GM19372 (cell line): ENCODE measurements around the gene RAD51B.

ENCODE experiments used
- ATAC-seq: cut with Tn5 transposase; IDR thresholded peaks from one replicate; pipeline ENCODE4 v1.9.1; 2021; ENCODE audit warnings: mild to moderate bottlenecking, low read depth, moderate library complexity; ENCODE audit not compliant: unreplicated experiment

The RAD51B gene

GRCh38 chr14:68135566-68135965 is 316.0 kb downstream of the RAD51B start:
- no peak for ATAC-seq

GRCh38 chr14:68137704-68138619 is 318.4 kb downstream of the RAD51B start:
- no peak for ATAC-seq

- no peak for ATAC-seq
These were observed 320.0 kb downstream of the RAD51B start for GRCh38 chr14:68139431-68140075.

GRCh38 chr14:68140076-68140741 is 320.6 kb downstream of the RAD51B start:
- no peak for ATAC-seq

- no peak for ATAC-seq
These were observed 321.2 kb downstream of the RAD51B start for GRCh38 chr14:68140806-68141205.

GRCh38 chr14:68141281-68142088 is 321.9 kb downstream of the RAD51B start:
- ATAC-seq = no peak

GRCh38 chr14:68143341-68143841 is 323.8 kb downstream of the RAD51B start:
- no peak for ATAC-seq

GRCh38 chr14:68144051-68144681 is 324.6 kb downstream of the RAD51B start:
- ATAC-seq = no peak

GRCh38 chr14:68145036-68145435 is 325.5 kb downstream of the RAD51B start:
- no peak for ATAC-seq

GRCh38 chr14:68145539-68145938 is 326.0 kb downstream of the RAD51B start:
- no peak for ATAC-seq

GRCh38 chr14:68146818-68147217 is 327.2 kb downstream of the RAD51B start:
- no peak for ATAC-seq

GRCh38 chr14:68147303-68147702 is 327.7 kb downstream of the RAD51B start:
- ATAC-seq = no peak

- no peak for ATAC-seq
These were observed 328.7 kb downstream of the RAD51B start for GRCh38 chr14:68148276-68148675.

- ATAC-seq = no peak
These were observed 329.2 kb downstream of the RAD51B start for GRCh38 chr14:68148763-68149162.

- ATAC-seq = no peak
These were observed 333.7 kb downstream of the RAD51B start for GRCh38 chr14:68153275-68153674.

- ATAC-seq = no peak
These were observed 334.7 kb downstream of the RAD51B start for GRCh38 chr14:68154275-68154674.

GRCh38 chr14:68157971-68158371 is 338.4 kb downstream of the RAD51B start:
- no peak for ATAC-seq

- no peak for ATAC-seq
These were observed 339.1 kb downstream of the RAD51B start for GRCh38 chr14:68158640-68159039.

GRCh38 chr14:68159701-68160633 is 340.4 kb downstream of the RAD51B start:
- ATAC-seq = no peak
